ENCODE measurements around the gene KRT79. TPM values are rescaled to one million over a fixed set of nuclear protein-coding genes. Genes with fewer than 3 reads are reported as not detected.

The KRT79 gene
- total RNA-seq, 4 donors from 2014 or later = not detected

DNA sequence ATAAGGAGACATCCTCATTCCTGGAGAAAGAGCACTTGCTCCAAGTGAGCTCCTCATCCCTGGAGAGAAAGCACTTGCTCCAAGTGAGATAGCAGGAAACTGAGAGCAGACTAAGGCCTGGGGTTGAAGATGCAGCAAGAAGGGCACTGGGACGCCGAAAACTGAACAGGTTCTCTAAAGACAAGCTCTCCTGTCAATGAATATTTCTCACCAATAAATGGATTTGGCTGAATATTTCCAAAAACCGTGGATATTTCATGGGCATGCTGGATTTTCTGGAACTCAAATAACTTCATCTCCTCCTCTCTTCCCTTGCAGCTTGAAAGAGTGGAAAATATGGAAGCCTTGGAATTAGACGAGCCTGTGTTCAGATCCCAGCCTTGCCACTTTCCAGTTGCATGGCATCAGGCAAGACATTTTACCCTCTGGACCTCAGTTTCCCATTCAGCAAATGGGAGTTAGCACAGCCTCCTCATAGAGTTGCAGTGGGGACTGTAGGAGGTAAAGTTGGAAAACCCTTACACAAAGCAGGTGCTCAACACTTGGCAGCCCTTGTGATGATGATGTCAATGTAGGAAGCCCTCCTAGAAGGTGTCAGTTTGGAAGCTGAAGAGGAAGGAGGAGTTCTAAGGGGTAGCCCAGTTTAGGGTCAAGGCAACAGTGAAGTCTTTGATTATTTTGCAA is 52.6 kb downstream of the KRT79 start:
- TF ChIP-seq, protein P1, sequence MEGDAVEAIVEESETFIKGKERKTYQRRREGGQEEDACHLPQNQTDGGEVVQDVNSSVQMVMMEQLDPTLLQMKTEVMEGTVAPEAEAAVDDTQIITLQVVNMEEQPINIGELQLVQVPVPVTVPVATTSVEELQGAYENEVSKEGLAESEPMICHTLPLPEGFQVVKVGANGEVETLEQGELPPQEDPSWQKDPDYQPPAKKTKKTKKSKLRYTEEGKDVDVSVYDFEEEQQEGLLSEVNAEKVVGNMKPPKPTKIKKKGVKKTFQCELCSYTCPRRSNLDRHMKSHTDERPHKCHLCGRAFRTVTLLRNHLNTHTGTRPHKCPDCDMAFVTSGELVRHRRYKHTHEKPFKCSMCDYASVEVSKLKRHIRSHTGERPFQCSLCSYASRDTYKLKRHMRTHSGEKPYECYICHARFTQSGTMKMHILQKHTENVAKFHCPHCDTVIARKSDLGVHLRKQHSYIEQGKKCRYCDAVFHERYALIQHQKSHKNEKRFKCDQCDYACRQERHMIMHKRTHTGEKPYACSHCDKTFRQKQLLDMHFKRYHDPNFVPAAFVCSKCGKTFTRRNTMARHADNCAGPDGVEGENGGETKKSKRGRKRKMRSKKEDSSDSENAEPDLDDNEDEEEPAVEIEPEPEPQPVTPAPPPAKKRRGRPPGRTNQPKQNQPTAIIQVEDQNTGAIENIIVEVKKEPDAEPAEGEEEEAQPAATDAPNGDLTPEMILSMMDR (IDR thresholded peaks at IDR 0.05) = no peak
- no peak for TF ChIP-seq EP300 (IDR thresholded peaks at IDR 0.05)
- TF ChIP-seq POLR2AphosphoS5 (IDR thresholded peaks at IDR 0.05) = no peak
- TF ChIP-seq POLR2A (IDR thresholded peaks at IDR 0.05; ENCODE audit: low read depth) = no peak
- Histone ChIP-seq H3K27ac (replicated peaks in 1 of 4) (no peak overlapping the region), H3K4me1 (no peaks in the 10 kb centered on the region), H3K27me3 (peaks cover 0 to 26% (median 0%) of the 10 kb centered on the region in 4 donors), H3K4me3 (no peak overlapping the region), H3K36me3 (no peaks in the 10 kb centered on the region), H3K9me3 (no peaks in the 10 kb centered on the region)
- no peak for DNase-seq (ENCODE audit: extremely low spot score)
- WGBS = 77% methylated on average over 4 of the region's 4 CpGs
- intact Hi-C loops (cut with DNase I) = no loop called here

DNA sequence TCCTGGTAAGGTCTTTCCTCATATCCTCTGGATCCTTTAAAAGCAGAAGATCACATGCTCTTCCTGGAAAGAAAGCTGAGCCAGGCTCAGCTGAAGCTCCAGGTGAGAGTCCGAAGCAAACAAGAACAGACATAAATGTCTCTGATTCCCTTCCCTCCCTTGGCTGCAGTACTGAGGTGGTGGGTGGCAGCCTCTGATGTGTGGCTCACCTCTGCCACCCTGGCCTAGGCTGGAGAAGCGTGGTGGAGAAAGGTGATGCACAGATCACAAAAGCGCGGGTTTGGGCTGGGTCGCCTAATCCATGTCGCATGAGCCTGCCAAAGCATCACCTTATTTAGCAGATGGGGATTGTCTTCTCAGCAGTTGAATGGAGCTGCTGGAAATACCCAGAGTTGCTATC is 54.2 kb downstream of the KRT79 start:
- no peaks in the 10 kb centered on the region for H3K36me3 ChIP-seq
- H3K27me3 ChIP-seq = peaks cover 0 to 22% (median 0%) of the 10 kb centered on the region in 4 donors
- no peak for DNase-seq (ENCODE audit: extremely low spot score)
- TF ChIP-seq EP300 (IDR thresholded peaks at IDR 0.05) (no peak), POLR2A (IDR thresholded peaks at IDR 0.05; ENCODE audit: low read depth) (no peak), POLR2AphosphoS5 (IDR thresholded peaks at IDR 0.05) (no peak)
- TF ChIP-seq, protein P1 (IDR thresholded peaks at IDR 0.05) = no peak
- H3K27ac ChIP-seq (replicated peaks in 1 of 4) = no peak overlapping the region
- H3K4me3 ChIP-seq = no peak overlapping the region
- H3K9me3 ChIP-seq = no peaks in the 10 kb centered on the region
- intact Hi-C loops (cut with DNase I) = no loop called here
- WGBS = 88% methylated on average over 6 of the region's 6 CpGs
- H3K4me1 ChIP-seq = no peaks in the 10 kb centered on the region

DNA sequence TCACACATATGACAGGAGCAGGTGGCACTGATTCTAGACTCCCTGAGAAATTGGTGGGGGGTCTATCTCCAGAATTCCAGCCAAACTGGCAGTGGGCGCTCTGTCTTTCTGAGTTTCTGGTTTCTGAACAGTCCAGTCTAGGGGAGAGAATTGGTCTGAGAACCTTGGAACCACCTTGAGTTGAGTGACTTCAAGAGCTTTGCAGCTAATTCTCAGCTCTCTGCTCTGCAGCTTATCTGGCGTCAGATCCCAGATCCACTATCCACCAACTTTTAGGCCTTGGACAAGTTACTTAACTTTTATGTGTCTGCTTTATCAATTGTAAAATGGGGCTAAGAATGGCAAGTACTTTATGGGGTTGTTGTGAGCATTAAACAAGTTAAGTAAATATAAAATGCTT is 55.3 kb downstream of the KRT79 start:
- Histone ChIP-seq H3K36me3 (no peaks in the 10 kb centered on the region), H3K27me3 (peaks cover 0 to 23% (median 0%) of the 10 kb centered on the region in 4 donors), H3K4me3 (no peak overlapping the region), H3K4me1 (no peaks in the 10 kb centered on the region), H3K9me3 (no peaks in the 10 kb centered on the region), H3K27ac (replicated peaks in 1 of 4) (no peak overlapping the region)
- DNase-seq (ENCODE audit: extremely low spot score) = no peak
- TF ChIP-seq, protein P1 (IDR thresholded peaks at IDR 0.05) = no peak
- no peak for TF ChIP-seq EP300 (IDR thresholded peaks at IDR 0.05)
- no peak for TF ChIP-seq POLR2A (IDR thresholded peaks at IDR 0.05; ENCODE audit: low read depth)
- no peak for TF ChIP-seq POLR2AphosphoS5 (IDR thresholded peaks at IDR 0.05)
- intact Hi-C loops (cut with DNase I) = no loop called here
- WGBS = 83% methylated on average over 1 of the region's 2 CpGs

DNA sequence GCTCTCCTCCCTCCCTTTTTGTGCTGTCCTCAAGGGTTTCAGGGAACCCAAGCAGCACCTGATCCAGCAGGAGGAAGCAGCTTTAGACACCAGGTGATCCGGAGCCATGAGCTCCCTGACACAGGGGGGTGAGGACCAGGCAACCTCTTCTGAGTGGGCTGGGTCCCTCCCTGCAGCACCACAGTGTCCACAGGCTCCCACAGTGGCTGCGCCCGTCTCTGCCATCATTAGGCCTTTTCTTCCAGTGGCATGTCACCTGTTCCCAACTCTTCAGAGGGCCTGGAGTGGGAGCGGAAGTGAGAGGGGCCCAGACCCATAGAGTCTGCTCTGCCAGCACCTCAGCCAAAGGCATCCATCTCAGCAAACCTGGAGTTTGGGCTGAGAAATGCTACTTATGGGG is 56.5 kb downstream of the KRT79 start:
- WGBS = 96% methylated on average over 3 of the region's 4 CpGs
- TF ChIP-seq POLR2A (IDR thresholded peaks at IDR 0.05; ENCODE audit: low read depth) (no peak), POLR2AphosphoS5 (IDR thresholded peaks at IDR 0.05) (no peak), EP300 (IDR thresholded peaks at IDR 0.05) (no peak)
- TF ChIP-seq, protein P1 (IDR thresholded peaks at IDR 0.05) = no peak
- no peak for DNase-seq (ENCODE audit: extremely low spot score)
- no peaks in the 10 kb centered on the region for H3K36me3 ChIP-seq
- no peaks in the 10 kb centered on the region for H3K4me1 ChIP-seq
- H3K27me3 ChIP-seq = peaks cover 0 to 23% (median 0%) of the 10 kb centered on the region in 4 donors
- no peak overlapping the region for H3K27ac ChIP-seq (replicated peaks in 1 of 4)
- H3K9me3 ChIP-seq = no peaks in the 10 kb centered on the region
- intact Hi-C loops (cut with DNase I) = no loop called here
- no peak overlapping the region for H3K4me3 ChIP-seq
